Measurements from ENCODE around the gene NBPF12.
"Not testable (repeated sequence)": the region's sequence is repeated elsewhere in the genome, so short reads cannot be mapped to it uniquely, and the experiment has no call there.

DNA sequence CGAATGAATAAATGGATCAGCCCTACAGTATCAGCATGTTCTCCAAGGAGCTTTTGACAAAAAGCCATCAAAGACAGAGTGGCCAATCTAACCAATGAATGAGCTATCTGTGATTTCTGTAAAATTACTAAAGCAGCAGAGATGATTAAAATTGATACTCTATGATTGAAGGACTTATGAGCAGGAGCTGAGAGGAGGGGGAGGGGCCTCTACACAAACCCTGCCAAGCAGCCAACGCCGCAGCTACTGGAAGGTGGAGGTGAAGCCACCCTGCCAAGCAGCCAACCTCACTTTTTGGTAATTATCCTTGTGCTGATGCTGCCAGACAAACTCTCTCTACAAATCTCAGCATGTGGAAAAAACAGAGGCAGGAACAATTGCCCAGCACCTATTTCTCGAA is 88.9 kb downstream of the NBPF12 start:
- TF ChIP-seq POLR2A (IDR thresholded peaks at IDR 0.05; ENCODE audit: low read depth, low read length); POLR2AphosphoS5 (IDR thresholded peaks at IDR 0.05; ENCODE audit: low read depth, low read length); TAF1 (IDR thresholded peaks at IDR 0.05; ENCODE audit: borderline replicate concordance, low read depth, low read length): not testable (repeated sequence)

All from GM12892 (cell line).